GM18508 (cell line): Measurements from ENCODE around the gene CXXC1.
A peak's percentile ranks its signal among the peaks of the same experiment; 100 is the strongest.
"Not testable (repeated sequence)": the region's sequence is repeated elsewhere in the genome, so short reads cannot be mapped to it uniquely, and the experiment has no call there.

ENCODE experiments used
- ATAC-seq: cut with Tn5 transposase; IDR thresholded peaks from one replicate; pipeline ENCODE4 v1.9.1; 2021; ENCODE audit warnings: moderate number of reproducible peaks; ENCODE audit not compliant: insufficient read depth, unreplicated experiment

Gene CXXC1

DNA sequence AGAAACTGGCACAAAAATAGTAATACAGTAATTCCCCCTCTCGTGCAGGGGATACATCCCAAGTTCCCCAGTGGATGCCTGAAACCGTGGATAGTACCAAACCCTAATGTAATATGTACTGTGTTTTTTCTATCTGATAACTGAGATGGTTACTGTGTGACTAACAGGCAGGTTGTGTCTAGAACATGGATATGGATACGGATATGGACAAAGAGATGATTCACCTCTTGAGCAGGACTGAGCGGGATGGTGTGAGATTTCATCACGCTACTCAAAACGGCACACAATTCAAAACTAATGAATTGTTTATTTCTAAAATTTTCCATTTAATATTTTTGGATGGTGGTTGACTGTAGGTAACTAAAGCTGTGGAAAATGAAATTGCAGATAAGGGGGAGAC, 9.6 kb downstream of the CXXC1 start:
- no peak for ATAC-seq

DNA sequence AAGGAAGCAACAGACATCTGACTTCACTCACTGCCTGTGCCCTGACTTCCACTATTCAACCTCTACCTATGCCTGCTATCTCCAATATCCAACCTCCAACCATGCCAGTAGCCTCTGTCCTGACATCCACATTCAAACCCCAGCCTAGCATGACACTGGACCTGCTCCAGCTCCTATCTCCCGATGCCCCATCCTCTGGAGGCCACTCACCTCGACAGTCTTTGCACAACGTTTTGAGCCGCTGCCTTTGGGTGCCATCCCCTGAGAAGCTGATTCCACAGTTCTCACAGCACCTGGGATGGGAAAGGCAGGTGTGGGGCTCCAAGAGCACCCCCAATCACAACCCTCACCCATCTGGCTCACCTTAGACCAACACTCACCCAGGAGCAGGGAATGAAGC, 11.0 kb downstream of the CXXC1 start:
- ATAC-seq = no peak

DNA sequence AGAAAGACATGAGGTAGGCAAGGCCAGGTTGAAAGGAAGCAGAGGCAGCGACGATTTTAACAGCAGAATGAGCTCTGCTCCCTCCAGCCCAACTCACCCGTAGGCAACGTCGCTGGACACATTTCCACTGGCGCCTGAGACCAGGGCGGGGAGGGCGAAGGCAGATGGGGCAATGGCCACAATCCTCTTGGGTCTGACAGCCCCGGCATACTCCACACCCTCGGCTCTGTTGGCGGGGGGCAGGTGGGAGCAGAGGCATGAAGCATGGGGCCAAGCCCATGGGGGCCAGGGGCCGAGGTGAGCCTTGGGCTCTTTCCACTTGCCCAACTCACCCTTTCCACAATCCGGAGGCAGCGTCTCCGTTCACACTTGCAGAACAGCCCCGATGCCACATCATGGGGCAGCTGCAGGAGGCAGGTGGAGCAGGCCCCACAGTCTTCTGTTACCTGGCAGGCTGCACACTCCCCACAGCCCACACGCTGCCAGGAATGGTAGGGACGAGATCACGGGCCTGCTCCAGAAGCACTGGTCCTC, 11.9 kb downstream of the CXXC1 start:
- no peak for ATAC-seq

DNA sequence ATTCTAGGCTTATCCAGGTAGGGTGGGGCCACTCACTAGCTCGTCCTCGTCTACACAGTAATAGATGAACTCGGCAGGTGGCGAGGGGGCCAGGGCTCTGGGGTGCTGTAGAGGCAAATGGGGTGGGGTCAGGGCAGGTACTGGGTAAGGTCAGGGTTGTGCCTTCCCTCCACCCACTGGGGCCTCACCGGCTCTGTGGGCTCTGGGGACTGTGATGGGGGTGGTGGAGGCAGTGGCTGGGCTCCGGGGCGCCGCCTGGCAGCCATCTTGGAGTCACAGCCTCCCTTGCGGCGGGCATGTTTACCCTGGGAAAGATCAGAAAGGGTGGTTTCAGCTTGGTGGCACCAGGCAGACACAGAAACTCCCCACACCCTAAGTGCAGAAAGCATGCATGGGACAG, 12.6 kb downstream of the CXXC1 start:
- no peak for ATAC-seq

DNA sequence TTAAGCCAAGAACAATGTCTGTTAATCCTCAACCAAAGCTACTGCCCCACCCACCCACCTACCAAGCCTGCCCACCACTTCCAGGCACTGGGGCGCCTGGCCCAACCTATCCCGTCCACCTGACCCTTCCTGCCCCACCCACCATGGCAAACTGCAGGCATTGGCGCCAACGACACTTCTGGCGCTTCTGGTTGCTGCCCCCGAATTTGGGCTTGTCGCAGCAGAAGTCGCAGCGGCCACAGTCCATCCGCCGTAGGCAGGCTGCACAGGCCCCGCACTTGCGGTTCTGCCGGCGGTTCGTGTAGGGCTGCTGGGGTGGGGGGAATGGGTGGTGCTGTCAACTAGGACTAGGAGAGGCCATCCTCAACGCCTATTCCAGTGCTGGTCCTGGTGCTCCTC, 13.4 kb downstream of the CXXC1 start:
- no peak for ATAC-seq

DNA sequence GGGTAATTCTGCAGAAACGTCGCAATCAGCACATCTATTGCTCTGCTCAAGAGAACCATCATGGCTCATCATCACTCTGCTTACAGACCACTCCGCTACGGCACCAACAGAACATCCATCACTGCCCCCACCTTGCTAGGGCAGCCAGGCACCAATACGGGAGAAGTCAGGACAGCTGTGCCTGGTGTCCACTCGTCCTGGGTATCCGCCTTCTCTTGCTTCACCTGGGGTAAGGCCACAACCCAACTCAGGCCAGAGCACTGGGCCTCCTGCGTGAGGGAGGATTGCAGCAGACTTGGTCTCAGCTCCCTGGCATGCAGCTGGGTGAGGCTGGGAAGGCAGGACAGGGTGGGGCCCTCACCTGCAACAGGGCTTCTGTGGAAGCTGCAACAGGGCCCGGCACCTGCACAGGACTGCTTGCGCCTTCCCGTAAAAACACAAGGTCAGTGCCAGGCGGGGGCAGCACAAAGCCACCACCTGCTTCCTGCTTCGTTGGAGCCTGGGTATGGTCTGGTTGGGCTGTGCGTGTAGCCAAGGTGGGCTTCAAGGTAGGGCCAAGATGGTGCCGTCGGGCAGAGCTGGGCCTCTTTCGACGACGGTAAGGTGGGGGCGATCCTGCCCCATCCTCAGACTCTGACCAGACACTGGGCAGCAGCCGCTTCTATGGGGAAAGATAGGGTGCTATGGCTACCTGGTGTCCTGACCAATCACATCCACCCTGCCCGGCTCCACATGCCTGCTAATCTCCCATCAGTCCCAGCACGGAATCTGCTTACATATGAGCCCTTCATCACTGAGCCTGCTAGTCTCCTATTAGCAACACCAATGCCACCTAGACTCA, 14.1 kb downstream of the CXXC1 start:
- no peak for ATAC-seq

DNA sequence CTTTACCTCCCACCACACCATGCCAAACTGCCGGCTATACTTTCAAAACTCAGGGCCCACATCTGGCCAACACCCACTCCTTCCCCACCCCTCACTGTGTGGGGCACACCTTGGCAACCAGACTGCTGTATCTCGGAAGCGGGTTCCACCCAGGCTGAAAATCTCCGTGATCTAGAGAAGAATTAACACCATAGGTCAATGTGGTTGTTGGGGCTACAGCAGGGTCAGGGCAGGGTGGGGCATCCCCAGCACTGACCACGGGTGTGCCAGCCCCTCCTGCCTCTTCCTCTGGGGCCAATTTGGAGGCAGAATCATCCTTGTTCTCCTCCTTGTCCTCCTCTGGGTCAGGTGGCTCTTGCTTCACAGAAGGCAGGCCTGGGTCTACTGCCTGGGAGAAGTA, 14.9 kb downstream of the CXXC1 start:
- no peak for ATAC-seq

DNA sequence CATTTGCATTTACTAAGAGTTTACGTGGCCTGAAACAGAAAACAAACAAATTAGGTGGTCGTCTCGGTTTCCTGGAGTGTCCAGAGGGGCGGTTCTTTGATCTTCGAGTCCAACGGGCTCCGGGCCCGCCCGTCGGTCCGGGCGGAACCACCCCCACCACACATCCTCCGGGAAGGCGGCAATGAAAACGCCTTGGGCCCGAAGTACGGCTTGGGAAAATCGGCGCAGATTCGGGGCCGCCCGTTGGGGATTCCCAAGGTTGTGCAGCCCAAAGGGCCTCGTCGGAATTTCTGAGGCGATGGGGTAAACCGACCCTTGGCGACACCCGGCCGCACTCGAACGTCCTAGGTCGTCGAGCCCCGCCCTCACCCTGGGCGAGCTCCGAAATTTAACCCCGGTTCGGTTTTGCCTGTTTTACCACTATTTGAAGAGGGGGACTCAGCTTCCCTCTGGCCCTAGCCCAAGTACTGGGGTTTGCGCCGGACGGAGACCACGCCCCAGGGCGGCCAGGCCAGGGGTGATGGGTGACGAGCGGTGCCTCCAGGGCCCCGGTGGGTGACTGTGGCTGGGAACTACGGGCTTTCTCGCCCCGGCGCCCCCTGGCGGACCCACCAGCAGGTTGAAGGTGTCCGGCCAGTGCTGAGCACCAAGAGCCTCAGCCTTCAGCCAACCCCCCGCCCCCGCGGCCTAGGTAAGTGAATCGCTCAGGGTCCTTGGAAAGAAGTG, 19.3 kb downstream of the CXXC1 start:
- ATAC-seq = peak; percentile 59

DNA sequence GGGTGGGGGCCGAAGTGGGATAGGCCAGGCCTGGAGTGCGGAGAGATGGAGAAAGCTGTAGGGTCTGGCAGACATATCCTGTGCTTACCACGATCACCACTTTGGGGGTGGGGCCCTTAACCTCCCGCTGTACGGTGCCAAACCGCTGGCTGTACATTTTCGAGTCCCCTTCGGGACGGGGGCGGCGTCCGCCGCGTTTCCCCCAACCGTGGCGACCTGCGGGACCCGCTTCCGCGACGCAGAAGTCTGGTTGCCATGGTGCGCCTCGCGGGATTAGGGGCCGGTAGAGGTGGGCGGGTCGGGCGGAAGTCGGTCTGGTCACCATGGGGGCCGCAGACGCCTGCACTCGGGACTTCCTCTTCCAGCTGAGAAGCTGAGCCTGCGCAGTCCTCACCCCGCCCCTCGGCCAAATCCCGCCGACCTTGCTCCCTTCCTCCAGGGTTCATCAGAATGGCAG, 21.2 kb downstream of the CXXC1 start, which contains the start of gene CFAP53:
TSS of gene CFAP53 (minus strand) at position 248 of the 457 bp plus-strand sequence. CDS start at position 157, 91 bp downstream.
- peak; percentile 33 for ATAC-seq

DNA sequence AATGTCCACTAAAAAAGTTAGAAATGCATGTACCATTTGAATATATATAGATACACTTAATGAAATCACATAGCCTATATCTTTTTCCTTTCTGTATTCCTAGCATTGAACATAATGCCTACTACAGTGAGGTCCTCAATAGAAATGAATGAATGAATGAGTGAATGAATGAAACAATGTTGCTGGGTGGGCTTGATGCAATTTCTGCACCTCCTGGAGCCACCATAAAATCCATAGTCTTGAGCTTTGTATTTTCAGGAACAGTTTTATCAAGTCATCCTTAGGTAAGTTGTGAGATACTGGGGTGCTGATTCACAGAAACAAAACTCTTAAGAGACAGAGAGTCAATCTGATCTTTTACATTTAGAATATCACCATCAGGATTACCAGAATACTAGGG, 24.5 kb downstream of the CXXC1 start:
- no peak for ATAC-seq

DNA sequence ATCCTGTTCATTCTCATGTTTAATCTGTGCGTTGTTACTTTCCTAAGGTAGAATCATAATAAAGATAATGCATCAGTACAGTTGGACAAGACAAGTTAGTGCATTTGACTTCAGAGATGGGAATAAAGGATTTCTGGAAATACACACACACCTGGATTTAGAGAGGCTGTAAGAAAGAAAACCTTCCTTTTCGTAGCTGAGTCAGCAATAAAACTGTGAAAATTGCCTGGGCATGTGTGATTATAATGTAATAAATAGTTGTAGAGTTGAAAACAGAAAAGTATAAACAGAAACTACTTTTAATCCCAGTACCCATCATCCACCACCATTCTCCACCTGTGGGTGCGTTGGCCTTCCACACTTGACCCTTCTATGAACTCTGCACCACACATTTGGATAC, 36.6 kb downstream of the CXXC1 start:
- ATAC-seq = no peak

DNA sequence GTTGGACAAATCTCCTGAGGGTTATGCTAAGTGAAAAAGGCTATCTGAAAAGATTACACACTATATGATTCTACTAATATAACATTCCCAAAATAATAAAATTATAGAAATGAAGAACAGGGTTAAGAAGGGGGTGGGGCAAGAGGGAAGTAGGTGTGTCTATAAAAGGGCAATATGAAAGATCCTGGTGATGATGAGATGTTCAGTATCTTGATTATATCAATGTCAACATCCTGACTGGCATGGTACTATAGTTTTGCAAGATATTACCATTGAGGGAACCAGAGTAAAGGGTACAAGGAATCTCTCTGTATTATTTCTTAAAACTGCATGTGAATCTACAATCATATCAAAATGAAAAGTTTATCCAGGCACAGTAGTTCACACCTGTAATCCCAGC, 37.9 kb downstream of the CXXC1 start:
- ATAC-seq = no peak

DNA sequence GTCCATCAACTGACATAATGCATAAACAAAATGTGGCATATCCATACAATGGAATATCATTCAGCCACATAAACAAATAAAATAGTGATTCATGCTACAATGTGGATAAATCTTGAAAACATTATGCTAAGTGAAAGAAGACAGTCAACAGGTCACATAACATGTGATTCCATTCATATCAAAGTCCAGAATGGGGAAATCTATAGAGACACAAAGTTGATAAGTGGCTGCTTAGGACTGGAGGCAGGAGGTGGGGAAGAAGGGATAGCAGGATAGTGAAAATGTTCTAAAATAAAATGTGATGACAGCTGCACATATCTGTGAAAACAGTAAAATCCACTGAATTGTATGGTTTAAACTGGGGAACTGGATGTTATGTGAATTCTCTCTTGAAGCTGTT, 39.9 kb downstream of the CXXC1 start:
- no peak for ATAC-seq

DNA sequence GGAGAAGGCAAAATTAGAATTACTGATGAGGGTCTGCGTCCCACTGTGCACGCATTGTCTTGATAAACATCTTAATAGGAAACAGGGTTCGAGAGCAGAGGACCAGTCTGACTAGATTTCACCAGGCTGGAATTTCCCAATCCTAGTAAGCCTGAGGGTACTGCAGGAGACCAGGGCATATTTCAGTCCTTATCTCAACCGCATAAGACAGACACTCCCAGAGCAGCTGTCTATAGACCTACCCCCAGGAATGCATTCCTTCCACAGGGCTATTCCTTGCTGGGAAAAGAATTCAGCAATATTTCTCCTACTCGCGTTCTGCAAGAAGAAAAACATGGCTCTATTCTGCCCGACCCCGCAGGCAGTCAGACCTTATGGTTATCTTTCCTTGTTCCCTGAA, 45.7 kb downstream of the CXXC1 start:
- not testable (repeated sequence) for ATAC-seq

DNA sequence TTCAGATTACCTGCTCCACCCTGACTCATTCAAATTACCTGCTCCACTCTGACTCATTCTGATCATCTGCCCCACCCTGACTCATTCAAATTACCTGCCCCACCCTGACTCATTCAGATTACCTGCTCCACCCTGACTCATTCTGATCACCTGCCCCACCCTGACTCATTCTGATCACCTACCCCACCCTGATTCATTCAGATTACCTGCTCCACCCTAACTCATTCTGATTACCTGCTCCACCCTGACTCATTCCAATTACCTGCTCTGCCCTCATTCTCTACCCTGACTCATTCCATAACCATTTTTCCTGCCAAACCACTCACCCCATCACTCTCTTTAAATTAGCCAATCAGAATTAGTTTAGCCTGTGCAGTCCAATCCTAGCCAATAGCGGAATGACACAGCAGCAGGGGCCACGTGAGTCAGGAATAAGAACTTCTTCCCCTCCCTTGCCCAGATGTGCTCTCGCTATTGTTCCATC, 47.4 kb downstream of the CXXC1 start:
- ATAC-seq = no peak

DNA sequence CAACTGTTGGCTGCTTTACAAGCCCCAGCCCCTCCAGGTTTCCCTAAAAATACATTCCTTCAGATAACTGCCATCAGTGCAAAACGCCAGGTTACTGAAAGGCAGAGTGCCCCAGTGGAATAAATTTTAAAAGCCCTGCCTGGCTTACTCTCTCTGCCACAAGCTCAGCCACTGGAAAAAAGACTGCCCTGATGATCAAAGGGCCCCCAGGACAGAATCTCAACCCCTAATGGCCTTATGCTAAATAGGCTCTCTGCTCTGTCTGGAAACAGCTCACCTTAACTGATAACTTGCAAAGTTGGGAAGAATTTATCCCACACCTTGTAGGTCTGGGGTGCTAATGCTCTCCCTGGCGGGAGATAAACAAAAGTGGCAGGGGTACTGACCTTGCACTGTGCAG, 55.1 kb downstream of the CXXC1 start:
- ATAC-seq = no peak
